Neuronal stem cell (in vitro differentiated cells): Measurements from ENCODE around the gene NCLN.

Experiments used
- DNase-seq: peaks from one replicate; pipeline ENCODE4 v3.0.0-alpha.2; 2013; ENCODE audit warnings: low spot score
- H2AFZ ChIP-seq: one replicate; pipeline ENCODE4 v1.6.1; 2013; ENCODE audit warnings: mild to moderate bottlenecking, low read length, inconsistent platforms
- H2AK5ac ChIP-seq: 2 replicates; pipeline ENCODE4 v1.6.1; 2013; ENCODE audit warnings: low read depth, mild to moderate bottlenecking, inconsistent platforms, low read length, moderate library complexity, mixed read lengths
- H2BK120ac ChIP-seq: 2 replicates; pipeline ENCODE4 v1.6.1; 2013; ENCODE audit warnings: low read depth, mild to moderate bottlenecking, inconsistent platforms, low read length, moderate library complexity, mixed read lengths
- H2BK12ac ChIP-seq: one replicate; pipeline ENCODE4 v1.6.1; 2013; ENCODE audit warnings: low read length, inconsistent platforms
- H2BK15ac ChIP-seq: 2 replicates; pipeline ENCODE4 v1.6.1; 2013; ENCODE audit warnings: mild to moderate bottlenecking, low read length, inconsistent platforms, mixed read lengths
- H2BK5ac ChIP-seq: one replicate; pipeline ENCODE4 v1.6.1; 2013; ENCODE audit warnings: inconsistent platforms, mild to moderate bottlenecking, low read length, moderate library complexity
- H3K14ac ChIP-seq: one replicate; pipeline ENCODE4 v1.6.1; 2013; ENCODE audit warnings: low read length, inconsistent platforms
- H3K18ac ChIP-seq: 2 replicates; pipeline ENCODE4 v1.6.1; 2013; ENCODE audit warnings: low read length, inconsistent platforms
- H3K23ac ChIP-seq: 2 replicates; pipeline ENCODE4 v1.6.1; 2013; ENCODE audit warnings: low read depth, mild to moderate bottlenecking, mixed read lengths, low read length, inconsistent platforms; ENCODE audit not compliant: poor library complexity
- H3K27ac ChIP-seq: replicated peaks from 3 replicates; pipeline ENCODE4 v1.5.1; 2013; ENCODE audit warnings: low read length, inconsistent platforms
- H3K27me3 ChIP-seq, 3 experiments: 2 replicates each; pipeline ENCODE4 v1.6.1; 2013; ENCODE audit warnings: low read length in 3 of 3, mild to moderate bottlenecking in 2 of 3, inconsistent platforms in 1 of 3, low read depth in 1 of 3, mixed read lengths in 1 of 3, moderate library complexity in 1 of 3; ENCODE audit not compliant: control insufficient read depth in 3 of 3, insufficient read depth in 3 of 3
- H3K36me3 ChIP-seq, 2 donors: replicated peaks in 1 of 2; 2 replicates each; pipeline ENCODE4 v1.6.1; 2013; ENCODE audit warnings: low read length in 2 of 2; ENCODE audit not compliant: control insufficient read depth in 2 of 2, insufficient read depth in 2 of 2
- H3K4ac ChIP-seq: 2 replicates; pipeline ENCODE4 v1.6.1; 2013; ENCODE audit warnings: inconsistent platforms, mild to moderate bottlenecking, low read length, moderate library complexity
- H3K4me1 ChIP-seq, 2 donors: 1 replicate in 1 of 2; 2 replicates in 1 of 2; pipeline ENCODE4 v1.6.1; 2013; ENCODE audit warnings: low read length in 2 of 2, low read depth in 1 of 2; ENCODE audit not compliant: control insufficient read depth in 2 of 2, insufficient read depth in 1 of 2
- H3K4me2 ChIP-seq: one replicate; pipeline ENCODE4 v1.6.1; 2013; ENCODE audit warnings: mild to moderate bottlenecking, low read length, inconsistent platforms; ENCODE audit not compliant: insufficient read depth, poor library complexity, severe bottlenecking
- H3K4me3 ChIP-seq, 2 donors: 2 replicates each; pipeline ENCODE4 v1.5.1; 2013; ENCODE audit warnings: low read length in 2 of 2, mild to moderate bottlenecking in 2 of 2, inconsistent platforms in 1 of 2, moderate library complexity in 1 of 2
- H3K79me1 ChIP-seq: one replicate; pipeline ENCODE4 v1.6.1; 2013; ENCODE audit warnings: low read depth, mild to moderate bottlenecking, inconsistent platforms, low read length, moderate library complexity
- H3K9ac ChIP-seq: one replicate; pipeline ENCODE4 v1.6.1; 2013; ENCODE audit warnings: mild to moderate bottlenecking, low read depth, low read length, inconsistent platforms; ENCODE audit not compliant: poor library complexity
- H3K9me3 ChIP-seq, 2 donors: replicated peaks in 1 of 2; 2 replicates each; pipeline versions ENCODE3 to v1.6.1; 2013; ENCODE audit warnings: low read length in 2 of 2, mild to moderate bottlenecking in 2 of 2, inconsistent platforms in 1 of 2, low read depth in 1 of 2, mixed read lengths in 1 of 2, moderate library complexity in 1 of 2; ENCODE audit not compliant: control insufficient read depth in 2 of 2, insufficient read depth in 1 of 2
- H4K8ac ChIP-seq: one replicate; pipeline ENCODE4 v1.6.1; 2013; ENCODE audit warnings: low read depth, mild to moderate bottlenecking, inconsistent platforms, low read length, moderate library complexity
- H4K91ac ChIP-seq: one replicate; pipeline ENCODE4 v1.6.1; 2013; ENCODE audit warnings: low read length, low read depth, mild to moderate bottlenecking, inconsistent platforms; ENCODE audit not compliant: poor library complexity
- WGBS, 2 donors: extraction: QIAGEN DNeasy Blood & Tissue Kit; methylation state at CpG; one replicate each; pipeline ENCODE4 v1.1.7; 2013; ENCODE audit warnings: missing lambda C conversion rate in 2 of 2, mixed read lengths in 1 of 2; ENCODE audit not compliant: insufficient read length in 2 of 2, insufficient replicate concordance in 1 of 2; ENCODE audit errors: extremely low coverage in 2 of 2; 5-methylcytosine and 5-hydroxymethylcytosine counted together

The NCLN gene

GRCh38 chr19:3149089-3149488 lies 36.6 kb upstream of the NCLN start:
- Histone ChIP-seq H3K4me3 (peak overlapping the region in 1 of 2 donors; percentile 3), H2AFZ (no peak overlapping the region)

GRCh38 chr19:3149526-3150505 lies 35.9 kb upstream of the NCLN start:
- H2AFZ ChIP-seq, result peak overlapping the region; percentile 76
- H3K14ac ChIP-seq, result peak overlapping the region; percentile 85
- no peak overlapping the region for H4K91ac ChIP-seq
- H3K4ac ChIP-seq, result no peak overlapping the region
- peak overlapping the region; percentile 62 for H2BK15ac ChIP-seq
- no peaks in the 10 kb centered on the region for H3K36me3 ChIP-seq
- no CpG with 5 or more reads among the region's 35 CpGs for WGBS, 2 donors
- H2BK12ac ChIP-seq, result peak overlapping the region; percentile 17
- H3K27me3 ChIP-seq, result no peaks in the 10 kb centered on the region
- peaks cover 0 to 2% of the 10 kb centered on the region in 2 donors for H3K9me3 ChIP-seq
- H3K27ac ChIP-seq, result no peak overlapping the region
- no peak overlapping the region for H3K4me3 ChIP-seq
- no peak overlapping the region for H3K23ac ChIP-seq
- H3K79me1 ChIP-seq, result peaks cover 4% of the 10 kb centered on the region
- peak overlapping the region; percentile 77 for H4K8ac ChIP-seq
- H3K18ac ChIP-seq, result peak overlapping the region; percentile 94
- H3K9ac ChIP-seq, result peak overlapping the region; percentile 75
- peaks cover 0 to 4% of the 10 kb centered on the region in 2 donors for H3K4me1 ChIP-seq
- no peak overlapping the region for H2BK120ac ChIP-seq
- peak overlapping the region; percentile 48 for H2AK5ac ChIP-seq
- no peak for DNase-seq
- peak overlapping the region; percentile 44 for H2BK5ac ChIP-seq
- H3K4me2 ChIP-seq, result no peak overlapping the region

More at GRCh38 chr19:3149089-3149488, 36.6 kb upstream of the NCLN start:
- Histone ChIP-seq H2BK5ac (no peak overlapping the region), H3K27me3 (no peaks in the 10 kb centered on the region), H3K79me1 (peaks cover 4% of the 10 kb centered on the region), H3K18ac (peak overlapping the region; percentile 7), H3K4ac (no peak overlapping the region), H3K23ac (no peak overlapping the region), H3K36me3 (no peaks in the 10 kb centered on the region), H3K9me3 (peaks cover 0 to 2% of the 10 kb centered on the region in 2 donors), H2AK5ac (no peak overlapping the region), H3K9ac (no peak overlapping the region), H4K91ac (peak overlapping the region; percentile 22), H3K4me1 (peaks cover 0 to 4% of the 10 kb centered on the region in 2 donors), H2BK12ac (no peak overlapping the region), H3K4me2 (no peak overlapping the region), H4K8ac (no peak overlapping the region), H2BK15ac (no peak overlapping the region), H3K14ac (no peak overlapping the region), H2BK120ac (no peak overlapping the region), H3K27ac (no peak overlapping the region)
- no peak for DNase-seq
- WGBS, 2 donors, result no CpG with 5 or more reads among the region's 6 CpGs

- H2BK120ac ChIP-seq, result no peak overlapping the region
- no CpG with 5 or more reads among the region's 5 CpGs for WGBS, 2 donors
- no peak overlapping the region for H3K27ac ChIP-seq
- H3K18ac ChIP-seq, result no peak overlapping the region
- H2BK5ac ChIP-seq, result peak overlapping the region; percentile 27
- no peaks in the 10 kb centered on the region for H3K36me3 ChIP-seq
- H4K8ac ChIP-seq, result no peak overlapping the region
- peaks cover 0 to 2% of the 10 kb centered on the region in 2 donors for H3K9me3 ChIP-seq
- no peak overlapping the region for H2AFZ ChIP-seq
- no peak overlapping the region for H4K91ac ChIP-seq
- H3K27me3 ChIP-seq, result no peaks in the 10 kb centered on the region
- H2BK12ac ChIP-seq, result no peak overlapping the region
- H3K4ac ChIP-seq, result no peak overlapping the region
- H3K79me1 ChIP-seq, result peaks cover 4% of the 10 kb centered on the region
- H3K4me3 ChIP-seq, result no peak overlapping the region
- no peak for DNase-seq
- no peak overlapping the region for H2AK5ac ChIP-seq
- H3K4me2 ChIP-seq, result no peak overlapping the region
- H3K23ac ChIP-seq, result no peak overlapping the region
- H3K4me1 ChIP-seq, result peaks cover 0 to 4% of the 10 kb centered on the region in 2 donors
- H3K9ac ChIP-seq, result no peak overlapping the region
- H2BK15ac ChIP-seq, result peak overlapping the region; percentile 35
- peak overlapping the region; percentile 1 for H3K14ac ChIP-seq
Measured at GRCh38 chr19:3150739-3151329, 34.9 kb upstream of the NCLN start.
